Measurements from ENCODE around the gene PDE11A. TPM values are rescaled to one million over a fixed set of nuclear protein-coding genes. Genes with fewer than 3 reads are reported as not detected.

PDE11A gene
- total and polyA plus RNA-seq, 2 of the 13 experiments (the other 11 are each of a cell fraction or from before 2014, with no cell fraction given) = 1.2 to 1.7 TPM

DNA sequence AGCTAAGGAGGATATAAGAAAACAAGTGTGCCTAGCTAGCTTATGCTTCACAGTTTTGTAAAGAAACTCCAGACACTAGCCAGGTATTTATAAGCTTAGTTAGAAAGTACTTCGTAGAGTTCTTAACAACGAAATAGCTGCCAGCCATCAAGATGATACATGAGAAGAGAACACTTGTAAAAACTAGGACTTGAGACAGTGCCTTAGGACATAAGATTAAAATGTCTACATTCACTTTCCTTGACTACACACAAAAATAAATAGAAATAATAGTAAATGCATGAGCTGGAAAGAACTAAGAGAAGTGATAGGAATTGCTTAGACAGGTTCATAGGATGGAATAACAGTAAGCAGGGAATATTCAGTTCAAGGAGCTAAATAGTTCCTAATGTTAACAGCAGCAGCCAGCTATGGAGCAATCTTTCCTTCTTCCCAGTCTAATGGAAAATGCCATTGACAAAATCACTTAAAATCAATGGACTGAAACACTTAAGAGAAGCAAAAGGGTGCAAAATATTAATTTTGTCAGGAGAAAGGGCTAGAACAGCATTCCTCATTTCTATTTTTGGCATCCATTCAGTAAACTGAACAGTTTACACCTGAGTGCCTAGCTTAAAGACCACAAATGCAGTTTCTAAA lies 186.6 kb downstream of the PDE11A start (continued):
- TF ChIP-seq, protein P1, sequence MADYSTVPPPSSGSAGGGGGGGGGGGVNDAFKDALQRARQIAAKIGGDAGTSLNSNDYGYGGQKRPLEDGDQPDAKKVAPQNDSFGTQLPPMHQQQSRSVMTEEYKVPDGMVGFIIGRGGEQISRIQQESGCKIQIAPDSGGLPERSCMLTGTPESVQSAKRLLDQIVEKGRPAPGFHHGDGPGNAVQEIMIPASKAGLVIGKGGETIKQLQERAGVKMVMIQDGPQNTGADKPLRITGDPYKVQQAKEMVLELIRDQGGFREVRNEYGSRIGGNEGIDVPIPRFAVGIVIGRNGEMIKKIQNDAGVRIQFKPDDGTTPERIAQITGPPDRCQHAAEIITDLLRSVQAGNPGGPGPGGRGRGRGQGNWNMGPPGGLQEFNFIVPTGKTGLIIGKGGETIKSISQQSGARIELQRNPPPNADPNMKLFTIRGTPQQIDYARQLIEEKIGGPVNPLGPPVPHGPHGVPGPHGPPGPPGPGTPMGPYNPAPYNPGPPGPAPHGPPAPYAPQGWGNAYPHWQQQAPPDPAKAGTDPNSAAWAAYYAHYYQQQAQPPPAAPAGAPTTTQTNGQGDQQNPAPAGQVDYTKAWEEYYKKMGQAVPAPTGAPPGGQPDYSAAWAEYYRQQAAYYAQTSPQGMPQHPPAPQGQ (CRISPR knock-in tag; IDR thresholded peaks at IDR 0.05; ENCODE audit: borderline replicate concordance) = no peak
- TF ChIP-seq ZFP36L2 (CRISPR knock-in tag; IDR thresholded peaks at IDR 0.05) = no peak
- TF ChIP-seq STAG1 (CRISPR knock-in tag; IDR thresholded peaks at IDR 0.05) = no peak
- TF ChIP-seq, protein P2, sequence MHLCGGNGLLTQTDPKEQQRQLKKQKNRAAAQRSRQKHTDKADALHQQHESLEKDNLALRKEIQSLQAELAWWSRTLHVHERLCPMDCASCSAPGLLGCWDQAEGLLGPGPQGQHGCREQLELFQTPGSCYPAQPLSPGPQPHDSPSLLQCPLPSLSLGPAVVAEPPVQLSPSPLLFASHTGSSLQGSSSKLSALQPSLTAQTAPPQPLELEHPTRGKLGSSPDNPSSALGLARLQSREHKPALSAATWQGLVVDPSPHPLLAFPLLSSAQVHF (CRISPR knock-in tag; IDR thresholded peaks at IDR 0.05) = no peak
- no peak for TF ChIP-seq ZMYM2 (CRISPR knock-in tag; IDR thresholded peaks at IDR 0.05)
- no peak for TF ChIP-seq SMAD3 (CRISPR knock-in tag; IDR thresholded peaks at IDR 0.05)
- no peak for TF ChIP-seq RAD51 (IDR thresholded peaks at IDR 0.05; ENCODE audit: borderline replicate concordance)
- TF ChIP-seq, protein P3, sequence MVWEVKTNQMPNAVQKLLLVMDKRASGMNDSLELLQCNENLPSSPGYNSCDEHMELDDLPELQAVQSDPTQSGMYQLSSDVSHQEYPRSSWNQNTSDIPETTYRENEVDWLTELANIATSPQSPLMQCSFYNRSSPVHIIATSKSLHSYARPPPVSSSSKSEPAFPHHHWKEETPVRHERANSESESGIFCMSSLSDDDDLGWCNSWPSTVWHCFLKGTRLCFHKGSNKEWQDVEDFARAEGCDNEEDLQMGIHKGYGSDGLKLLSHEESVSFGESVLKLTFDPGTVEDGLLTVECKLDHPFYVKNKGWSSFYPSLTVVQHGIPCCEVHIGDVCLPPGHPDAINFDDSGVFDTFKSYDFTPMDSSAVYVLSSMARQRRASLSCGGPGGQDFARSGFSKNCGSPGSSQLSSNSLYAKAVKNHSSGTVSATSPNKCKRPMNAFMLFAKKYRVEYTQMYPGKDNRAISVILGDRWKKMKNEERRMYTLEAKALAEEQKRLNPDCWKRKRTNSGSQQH (CRISPR knock-in tag; IDR thresholded peaks at IDR 0.05; ENCODE audit: low read depth) = no peak
- TF ChIP-seq, protein P4, sequence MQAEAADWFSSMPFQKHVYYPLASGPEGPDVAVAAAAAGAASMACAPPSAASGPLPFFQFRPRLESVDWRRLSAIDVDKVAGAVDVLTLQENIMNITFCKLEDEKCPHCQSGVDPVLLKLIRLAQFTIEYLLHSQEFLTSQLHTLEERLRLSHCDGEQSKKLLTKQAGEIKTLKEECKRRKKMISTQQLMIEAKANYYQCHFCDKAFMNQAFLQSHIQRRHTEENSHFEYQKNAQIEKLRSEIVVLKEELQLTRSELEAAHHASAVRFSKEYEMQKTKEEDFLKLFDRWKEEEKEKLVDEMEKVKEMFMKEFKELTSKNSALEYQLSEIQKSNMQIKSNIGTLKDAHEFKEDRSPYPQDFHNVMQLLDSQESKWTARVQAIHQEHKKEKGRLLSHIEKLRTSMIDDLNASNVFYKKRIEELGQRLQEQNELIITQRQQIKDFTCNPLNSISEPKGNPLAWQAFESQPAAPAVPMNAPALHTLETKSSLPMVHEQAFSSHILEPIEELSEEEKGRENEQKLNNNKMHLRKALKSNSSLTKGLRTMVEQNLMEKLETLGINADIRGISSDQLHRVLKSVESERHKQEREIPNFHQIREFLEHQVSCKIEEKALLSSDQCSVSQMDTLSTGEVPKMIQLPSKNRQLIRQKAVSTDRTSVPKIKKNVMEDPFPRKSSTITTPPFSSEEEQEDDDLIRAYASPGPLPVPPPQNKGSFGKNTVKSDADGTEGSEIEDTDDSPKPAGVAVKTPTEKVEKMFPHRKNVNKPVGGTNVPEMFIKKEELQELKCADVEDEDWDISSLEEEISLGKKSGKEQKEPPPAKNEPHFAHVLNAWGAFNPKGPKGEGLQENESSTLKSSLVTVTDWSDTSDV (CRISPR knock-in tag; IDR thresholded peaks at IDR 0.05) = no peak
- TF ChIP-seq DMAP1 (CRISPR knock-in tag; IDR thresholded peaks at IDR 0.05) = no peak
- TF ChIP-seq ZNF383 (CRISPR knock-in tag; IDR thresholded peaks at IDR 0.05; ENCODE audit: borderline replicate concordance) = no peak
